Spleen (tissue), 7 donors: Measurements from ENCODE around the gene RBMS3.

Experiments used
- CTCF ChIP-seq, 11 experiments: fragments of 200-600 bp in 7 of 11; fragments of 450-650 bp in 4 of 11; sonication (generic) in 4 of 11; IDR thresholded peaks in 8 of 11; conservative IDR thresholded peaks in 3 of 11; 1 replicate in 7 of 11; 2 replicates in 4 of 11; pipeline versions ENCODE4 v1.4.0 to v1.8.0; 2016 to 2021; ENCODE audit warnings: antibody characterized with exemption in 11 of 11, inconsistent platforms in 4 of 11, mild to moderate bottlenecking in 1 of 11
- POLR2A ChIP-seq, 3 donors: fragments of 450-650 bp; IDR thresholded peaks; one replicate each; pipeline ENCODE4 v1.5.1; 2017; ENCODE audit warnings: antibody characterized with exemption in 3 of 3, mild to moderate bottlenecking in 1 of 3
- donor health status: DM: no; HTN: no; CAD: no; lungs with moderate emphysema.
- donor health status: DM: no; HTN: no; CAD: no.
- donor health status: DM: no; HTN: no; CAD: no.

DNA sequence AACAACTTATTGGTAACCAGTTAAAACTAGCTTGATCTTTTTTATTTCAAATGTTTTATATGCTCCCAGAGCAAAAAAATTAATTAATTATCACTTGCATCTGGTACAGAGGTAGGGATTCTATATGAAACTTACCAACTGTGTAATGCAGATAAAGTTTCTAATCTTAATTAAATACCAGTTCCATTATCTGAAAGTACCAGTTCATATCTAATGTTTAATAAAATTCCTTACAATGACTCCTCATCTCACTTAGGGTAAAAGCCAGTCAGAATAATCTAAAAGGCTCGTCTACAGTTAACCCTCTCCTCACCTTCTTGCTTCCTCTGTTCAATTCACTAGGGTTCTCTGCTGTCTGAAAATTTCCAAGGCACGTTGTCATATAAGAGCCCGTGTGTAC, 384.8 kb downstream of the RBMS3 start:
- TF ChIP-seq CTCF (IDR thresholded peaks at IDR 0.05 in 8 of 11, conservative IDR thresholded peaks at IDR 0.05 in 3 of 11) (no peak), POLR2A (IDR thresholded peaks at IDR 0.05) (no peak)
